Ovary (tissue), 3 donors: ENCODE measurements around the gene KCNJ3.

Source experiments
- EP300 ChIP-seq: sonication (generic); formaldehyde crosslinking; IDR thresholded peaks from one replicate; pipeline ENCODE4 v1.6.1; 2017; ENCODE audit warnings: antibody characterized with exemption
- POLR2A ChIP-seq: fragments of 450-650 bp; IDR thresholded peaks from one replicate; pipeline ENCODE4 v1.6.1; 2017; ENCODE audit warnings: antibody characterized with exemption, mild to moderate bottlenecking, moderate library complexity
- TF ChIP-seq, protein P1 (sequence below), 3 donors: fragments of 450-650 bp in 2 of 3; fragments of 200-600 bp in 1 of 3; IDR thresholded peaks; one replicate each; pipeline versions ENCODE4 v1.5.1 to v1.8.0; 2016 to 2022; ENCODE audit warnings: antibody characterized with exemption in 3 of 3, mild to moderate bottlenecking in 1 of 3
- donor health status: DM: no; HTN: no; CAD: no.

DNA sequence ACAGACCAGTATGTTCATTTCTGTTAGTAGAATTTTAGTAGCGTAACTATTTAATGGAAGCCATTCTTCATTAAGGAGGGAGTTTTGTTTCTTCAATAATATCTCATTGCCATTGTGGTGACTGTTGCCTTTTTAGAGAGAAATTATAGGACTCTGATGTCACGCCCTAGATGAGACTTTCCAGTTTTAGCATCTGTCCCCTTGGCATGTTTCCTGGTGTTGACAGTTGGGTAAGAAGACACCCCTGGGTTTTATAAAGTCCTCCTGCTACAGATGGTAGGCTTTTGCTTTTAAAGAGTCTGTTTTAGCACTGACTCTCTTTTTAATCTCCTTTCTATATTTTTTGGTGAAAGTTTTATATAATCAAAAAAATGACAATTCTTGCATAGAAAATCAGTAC lies 41.9 kb downstream of the KCNJ3 start:
- TF ChIP-seq, protein P1, sequence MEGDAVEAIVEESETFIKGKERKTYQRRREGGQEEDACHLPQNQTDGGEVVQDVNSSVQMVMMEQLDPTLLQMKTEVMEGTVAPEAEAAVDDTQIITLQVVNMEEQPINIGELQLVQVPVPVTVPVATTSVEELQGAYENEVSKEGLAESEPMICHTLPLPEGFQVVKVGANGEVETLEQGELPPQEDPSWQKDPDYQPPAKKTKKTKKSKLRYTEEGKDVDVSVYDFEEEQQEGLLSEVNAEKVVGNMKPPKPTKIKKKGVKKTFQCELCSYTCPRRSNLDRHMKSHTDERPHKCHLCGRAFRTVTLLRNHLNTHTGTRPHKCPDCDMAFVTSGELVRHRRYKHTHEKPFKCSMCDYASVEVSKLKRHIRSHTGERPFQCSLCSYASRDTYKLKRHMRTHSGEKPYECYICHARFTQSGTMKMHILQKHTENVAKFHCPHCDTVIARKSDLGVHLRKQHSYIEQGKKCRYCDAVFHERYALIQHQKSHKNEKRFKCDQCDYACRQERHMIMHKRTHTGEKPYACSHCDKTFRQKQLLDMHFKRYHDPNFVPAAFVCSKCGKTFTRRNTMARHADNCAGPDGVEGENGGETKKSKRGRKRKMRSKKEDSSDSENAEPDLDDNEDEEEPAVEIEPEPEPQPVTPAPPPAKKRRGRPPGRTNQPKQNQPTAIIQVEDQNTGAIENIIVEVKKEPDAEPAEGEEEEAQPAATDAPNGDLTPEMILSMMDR (IDR thresholded peaks at IDR 0.05): no peak
- TF ChIP-seq POLR2A (no peak), EP300 (no peak)
